ENCODE measurements around the gene CTNNA1.
"Not testable (repeated sequence)": the region's sequence is repeated elsewhere in the genome, so short reads cannot be mapped to it uniquely, and the experiment has no call there.

- TF ChIP-seq CTCF (conservative IDR thresholded peaks at IDR 0.05; ENCODE audit: low read length); EZH2phosphoT487 (IDR thresholded peaks at IDR 0.05; ENCODE audit: borderline replicate concordance): not testable (repeated sequence)
These were observed 168.1 kb downstream of the CTNNA1 start for GRCh38 chr5:138921362-138921761.
